Measurements from ENCODE around the gene FURIN.
"Not testable (repeated sequence)": the region's sequence is repeated elsewhere in the genome, so short reads cannot be mapped to it uniquely, and the experiment has no call there.

The FURIN gene

DNA sequence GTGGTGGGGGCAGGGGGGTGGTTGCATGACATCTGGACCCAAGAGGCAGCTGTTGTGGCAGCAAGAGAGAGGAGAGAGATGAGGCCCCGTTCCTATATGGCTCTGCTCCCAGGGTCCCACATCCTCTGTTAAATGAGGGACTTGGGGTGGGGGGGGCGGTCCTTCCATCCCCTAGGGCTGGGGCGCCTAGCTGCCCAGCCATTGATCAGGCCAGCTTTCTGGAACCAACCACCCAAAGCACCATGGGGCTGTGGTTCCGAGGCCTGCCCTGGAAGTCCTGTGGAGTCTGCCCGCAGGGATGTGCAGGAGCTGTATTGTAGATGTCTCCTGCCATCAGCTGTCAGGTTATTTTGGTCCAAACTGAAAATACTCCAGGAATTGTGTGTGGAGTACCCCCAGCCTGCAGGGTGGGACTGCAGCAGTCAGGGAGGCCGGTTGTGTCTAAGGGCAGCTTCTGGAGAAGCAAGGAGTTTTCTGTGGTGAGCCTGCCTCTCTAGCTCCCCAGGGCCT is 5.2 kb downstream of the FURIN start:
- no peak for DNase-seq (ENCODE audit: low read depth, low spot score)
- TF ChIP-seq, protein P1, sequence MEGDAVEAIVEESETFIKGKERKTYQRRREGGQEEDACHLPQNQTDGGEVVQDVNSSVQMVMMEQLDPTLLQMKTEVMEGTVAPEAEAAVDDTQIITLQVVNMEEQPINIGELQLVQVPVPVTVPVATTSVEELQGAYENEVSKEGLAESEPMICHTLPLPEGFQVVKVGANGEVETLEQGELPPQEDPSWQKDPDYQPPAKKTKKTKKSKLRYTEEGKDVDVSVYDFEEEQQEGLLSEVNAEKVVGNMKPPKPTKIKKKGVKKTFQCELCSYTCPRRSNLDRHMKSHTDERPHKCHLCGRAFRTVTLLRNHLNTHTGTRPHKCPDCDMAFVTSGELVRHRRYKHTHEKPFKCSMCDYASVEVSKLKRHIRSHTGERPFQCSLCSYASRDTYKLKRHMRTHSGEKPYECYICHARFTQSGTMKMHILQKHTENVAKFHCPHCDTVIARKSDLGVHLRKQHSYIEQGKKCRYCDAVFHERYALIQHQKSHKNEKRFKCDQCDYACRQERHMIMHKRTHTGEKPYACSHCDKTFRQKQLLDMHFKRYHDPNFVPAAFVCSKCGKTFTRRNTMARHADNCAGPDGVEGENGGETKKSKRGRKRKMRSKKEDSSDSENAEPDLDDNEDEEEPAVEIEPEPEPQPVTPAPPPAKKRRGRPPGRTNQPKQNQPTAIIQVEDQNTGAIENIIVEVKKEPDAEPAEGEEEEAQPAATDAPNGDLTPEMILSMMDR (IDR thresholded peaks at IDR 0.05; ENCODE audit: low read depth, low read length): no peak
- in situ Hi-C loops (cut with HindIII; ENCODE audit: low sequenced_read_pairs): no loop called here
- peak overlapping the region; percentile 70 for H3K4me3 ChIP-seq (ENCODE audit: low read depth, low read length)

DNA sequence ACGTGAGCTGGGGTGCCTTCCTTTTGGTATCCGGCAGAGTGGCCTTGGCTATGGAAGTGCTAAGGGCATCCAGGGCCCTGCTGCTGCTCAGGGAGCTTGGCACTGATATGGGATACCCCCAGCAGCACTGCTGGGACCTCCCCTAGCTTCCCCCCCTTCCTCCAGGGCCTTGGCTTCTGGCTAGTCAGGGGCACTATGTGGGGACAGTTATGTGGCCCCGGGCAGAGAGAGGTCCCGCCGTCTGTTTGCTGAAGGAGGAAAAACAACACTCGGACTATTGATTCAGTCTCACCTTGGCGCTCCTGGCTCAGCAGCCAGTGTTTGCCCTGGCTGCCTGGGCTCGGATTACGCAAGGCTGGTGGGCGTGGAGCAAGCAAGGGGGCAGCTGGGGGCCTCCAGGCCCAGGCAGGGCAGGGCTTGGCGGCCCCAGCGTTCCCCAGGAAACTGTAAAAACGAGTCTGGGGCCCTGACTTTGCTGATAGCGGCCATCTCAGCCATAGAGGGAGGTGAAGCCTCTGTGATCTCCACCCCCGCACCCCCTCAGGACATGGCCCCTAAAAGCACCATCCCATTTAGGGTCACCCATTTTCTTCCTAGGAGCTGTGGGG is 5.7 kb downstream of the FURIN start:
- peak overlapping the region; percentile 3 for H3K4me3 ChIP-seq (ENCODE audit: low read depth, low read length)
- TF ChIP-seq, protein P1 (IDR thresholded peaks at IDR 0.05; ENCODE audit: low read depth, low read length): no peak
- peak; percentile 21 for DNase-seq (ENCODE audit: low read depth, low spot score)
- in situ Hi-C loops (cut with HindIII; ENCODE audit: low sequenced_read_pairs): no loop called here

DNA sequence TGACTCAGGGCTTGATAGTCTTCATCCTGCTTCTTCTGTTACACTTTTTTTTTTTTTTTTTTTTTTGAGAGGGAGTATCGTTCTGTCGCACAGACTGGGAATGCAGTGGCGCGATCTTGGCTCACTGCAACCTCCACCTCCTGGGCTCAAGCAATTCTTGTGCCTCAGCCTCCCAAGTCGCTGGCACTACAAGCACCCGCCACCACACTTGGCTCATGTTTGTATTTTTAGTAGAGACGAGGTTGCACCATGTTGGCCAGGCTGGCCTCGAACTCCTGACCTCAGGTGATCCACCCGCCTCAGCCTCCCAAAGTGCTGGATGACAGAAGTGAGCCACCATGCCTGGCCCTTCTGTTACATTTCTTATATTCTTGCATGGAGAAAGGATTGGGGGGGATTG is 6.6 kb downstream of the FURIN start:
- in situ Hi-C loops (cut with HindIII; ENCODE audit: low sequenced_read_pairs); H3K4me3 ChIP-seq (ENCODE audit: low read depth, low read length); DNase-seq (ENCODE audit: low read depth, low spot score): not testable (repeated sequence)

DNA sequence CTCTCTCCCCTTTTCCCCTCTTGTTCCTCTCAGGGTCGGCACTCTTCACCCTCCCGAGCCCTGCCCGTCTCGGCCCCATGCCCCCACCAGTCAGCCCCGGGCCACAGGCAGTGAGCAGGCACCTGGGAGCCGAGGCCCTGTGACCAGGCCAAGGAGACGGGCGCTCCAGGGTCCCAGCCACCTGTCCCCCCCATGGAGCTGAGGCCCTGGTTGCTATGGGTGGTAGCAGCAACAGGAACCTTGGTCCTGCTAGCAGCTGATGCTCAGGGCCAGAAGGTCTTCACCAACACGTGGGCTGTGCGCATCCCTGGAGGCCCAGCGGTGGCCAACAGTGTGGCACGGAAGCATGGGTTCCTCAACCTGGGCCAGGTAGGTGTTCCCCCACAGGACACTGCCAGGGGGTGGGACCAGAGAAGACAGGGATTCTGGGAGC is 7.2 kb downstream of the FURIN start:
- in situ Hi-C loops (cut with HindIII; ENCODE audit: low sequenced_read_pairs): no loop called here
- TF ChIP-seq, protein P1 (IDR thresholded peaks at IDR 0.05; ENCODE audit: low read depth, low read length): no peak
- DNase-seq (ENCODE audit: low read depth, low spot score): no peak
- H3K4me3 ChIP-seq (ENCODE audit: low read depth, low read length): no peak overlapping the region

DNA sequence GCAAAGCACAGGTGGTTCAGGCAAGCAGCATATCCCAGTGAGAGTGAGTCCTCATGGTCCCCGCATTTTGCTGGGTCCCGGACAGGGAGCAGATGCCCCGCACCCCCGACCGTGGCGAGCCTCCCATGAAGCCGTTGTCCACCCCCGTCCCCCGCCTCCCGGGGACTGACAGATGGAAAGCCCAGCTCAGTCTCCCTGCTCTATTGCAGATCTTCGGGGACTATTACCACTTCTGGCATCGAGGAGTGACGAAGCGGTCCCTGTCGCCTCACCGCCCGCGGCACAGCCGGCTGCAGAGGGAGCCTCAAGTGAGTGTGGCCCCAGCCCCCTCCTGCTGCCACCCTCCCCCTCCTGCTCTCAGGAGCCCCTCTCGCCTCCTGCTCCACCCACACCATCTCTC is 7.7 kb downstream of the FURIN start:
- H3K4me3 ChIP-seq (ENCODE audit: low read depth, low read length): no peak overlapping the region
- TF ChIP-seq, protein P1 (IDR thresholded peaks at IDR 0.05; ENCODE audit: low read depth, low read length): no peak
- in situ Hi-C loops (cut with HindIII; ENCODE audit: low sequenced_read_pairs): no loop called here

DNA sequence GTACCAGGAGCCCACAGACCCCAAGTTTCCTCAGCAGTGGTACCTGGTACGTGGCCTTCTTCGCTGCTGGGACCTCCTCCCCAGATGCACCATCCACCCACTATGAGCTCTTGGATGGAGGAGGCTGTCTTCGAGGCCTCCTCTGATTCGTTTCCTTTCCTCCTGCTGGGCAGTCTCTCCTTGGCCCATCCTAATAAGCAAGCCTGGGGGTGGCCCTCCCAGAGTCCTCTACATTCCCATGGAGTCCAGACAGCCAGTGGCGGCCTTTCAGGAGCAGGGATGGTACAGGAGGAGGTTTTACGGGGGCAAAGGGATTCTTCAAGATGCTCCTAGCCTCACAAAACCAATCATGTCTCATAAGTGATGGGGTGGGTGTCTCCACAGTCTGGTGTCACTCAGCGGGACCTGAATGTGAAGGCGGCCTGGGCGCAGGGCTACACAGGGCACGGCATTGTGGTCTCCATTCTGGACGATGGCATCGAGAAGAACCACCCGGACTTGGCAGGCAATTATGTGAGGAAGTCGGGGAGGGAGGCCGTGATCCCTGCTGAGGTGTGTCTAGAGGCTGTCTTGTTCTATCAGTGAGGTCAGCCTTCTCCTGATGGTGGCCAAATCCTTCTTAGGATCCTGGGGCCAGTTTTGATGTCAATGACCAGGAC is 8.3 kb downstream of the FURIN start:
- DNase-seq (ENCODE audit: low read depth, low spot score): no peak
- no peak overlapping the region for H3K4me3 ChIP-seq (ENCODE audit: low read depth, low read length)
- in situ Hi-C loops (cut with HindIII; ENCODE audit: low sequenced_read_pairs): no loop called here
- TF ChIP-seq, protein P1 (IDR thresholded peaks at IDR 0.05; ENCODE audit: low read depth, low read length): no peak

More for the DNA sequence above, 7.7 kb downstream of the FURIN start:
- no peak for DNase-seq (ENCODE audit: low read depth, low spot score)

DNA sequence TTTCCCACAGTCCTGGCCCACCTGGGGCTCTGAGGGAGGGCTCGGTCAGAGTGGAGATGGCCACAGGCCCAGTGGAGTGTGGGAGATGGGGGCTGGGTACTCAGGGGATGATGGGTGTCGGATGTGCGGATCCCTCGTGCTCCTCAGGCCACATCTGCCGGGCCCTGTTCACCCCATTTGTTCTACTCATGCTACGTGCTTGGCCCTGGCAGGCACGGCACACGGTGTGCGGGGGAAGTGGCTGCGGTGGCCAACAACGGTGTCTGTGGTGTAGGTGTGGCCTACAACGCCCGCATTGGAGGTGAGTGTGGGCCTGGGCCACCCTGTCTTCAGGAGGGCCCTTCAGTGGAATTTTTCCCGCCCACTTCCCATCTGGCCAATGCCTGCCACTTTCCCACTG is 8.9 kb downstream of the FURIN start:
- H3K4me3 ChIP-seq (ENCODE audit: low read depth, low read length): no peak overlapping the region
- TF ChIP-seq, protein P1 (IDR thresholded peaks at IDR 0.05; ENCODE audit: low read depth, low read length): no peak
- no peak for DNase-seq (ENCODE audit: low read depth, low spot score)
- in situ Hi-C loops (cut with HindIII; ENCODE audit: low sequenced_read_pairs): no loop called here

Measured in astrocyte of the spinal cord (primary cell).